GM21367 (cell line): ENCODE data around the gene CYB5R4.

Source experiments
- ATAC-seq: cut with Tn5 transposase; IDR thresholded peaks from one replicate; pipeline ENCODE4 v1.9.1; 2021; ENCODE audit not compliant: unreplicated experiment

CYB5R4 gene

DNA sequence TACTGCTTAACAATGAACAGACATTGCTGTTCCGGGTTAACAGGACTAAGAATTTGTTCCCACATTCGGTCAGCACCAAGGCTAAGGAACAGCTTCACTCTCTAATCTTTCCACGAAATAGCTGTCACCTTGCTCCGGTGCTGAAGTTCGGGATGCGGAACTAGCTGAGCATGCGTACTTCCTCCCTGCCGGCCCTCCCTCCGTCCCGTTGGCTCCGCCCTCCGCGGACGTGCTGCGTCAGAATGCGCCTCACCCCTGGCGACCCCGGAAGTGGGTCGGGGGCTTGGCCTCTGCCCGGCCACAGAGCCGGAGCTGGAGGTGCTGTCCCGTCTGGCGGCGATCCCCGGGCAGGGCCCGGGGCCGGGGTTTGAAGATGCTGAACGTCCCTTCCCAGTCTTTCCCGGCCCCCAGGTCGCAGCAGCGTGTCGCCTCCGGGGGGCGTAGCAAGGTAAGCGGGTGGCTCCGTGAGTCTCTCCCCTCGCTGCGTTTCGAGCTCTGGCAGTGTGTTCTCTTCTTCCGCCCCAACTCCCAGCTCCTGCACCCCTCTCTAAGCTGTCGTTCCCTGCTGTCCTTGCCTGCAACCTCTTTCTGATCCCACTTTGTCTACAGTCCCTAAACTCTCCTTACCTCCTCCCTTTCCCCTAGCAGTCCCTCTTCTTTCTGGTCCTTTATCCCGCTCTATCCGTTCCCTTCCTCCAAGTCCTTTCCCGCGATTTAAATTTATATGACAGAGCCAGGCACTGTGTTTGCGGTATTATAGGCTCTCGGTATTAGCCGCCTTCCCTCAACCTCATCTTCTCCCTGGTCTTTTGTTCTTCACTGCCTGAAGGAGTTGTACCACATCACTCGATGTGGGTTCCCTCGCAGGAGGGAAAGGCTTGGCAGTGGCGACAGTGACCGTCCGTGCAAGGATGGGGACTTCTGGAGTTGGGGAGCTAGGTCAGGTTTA lies at the start of gene CYB5R4:
TSS of gene CYB5R4 (plus strand) at position 280 of the 949 bp plus-strand sequence. CDS start at position 374, 94 bp downstream.
- peak; percentile 99 for ATAC-seq

- no peak for ATAC-seq
These were observed 46.9 kb upstream of the CYB5R4 start for GRCh38 chr6:83812595-83812994.

DNA sequence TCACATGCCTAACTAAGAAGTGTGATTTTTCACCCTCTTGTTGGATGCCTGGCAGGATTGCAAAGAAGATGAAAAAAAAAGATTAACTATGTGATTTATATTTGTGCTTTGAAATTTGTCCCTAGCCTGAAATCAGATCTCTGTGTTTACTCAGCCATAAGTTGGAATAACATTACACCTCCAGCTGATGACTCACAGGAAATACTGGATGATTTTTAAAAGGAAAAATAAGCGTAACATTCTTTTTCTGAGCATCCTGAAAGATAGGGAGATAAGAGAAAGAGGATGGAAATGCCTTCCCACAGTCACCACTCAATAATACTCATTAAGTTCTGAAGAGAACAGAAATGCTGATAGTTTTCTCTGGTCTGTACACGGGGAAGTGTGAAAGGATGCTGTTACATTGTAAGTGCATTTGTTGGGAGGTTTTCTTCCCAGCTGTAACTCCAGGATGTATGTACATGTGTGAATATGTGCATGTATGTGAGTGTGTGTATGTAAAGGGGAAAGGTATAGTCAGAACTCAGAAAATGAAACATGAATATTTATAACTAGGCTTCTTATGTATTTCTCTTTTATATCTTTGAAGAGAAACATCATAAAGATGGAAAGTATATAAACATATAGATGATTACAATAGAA lies 43.7 kb upstream of the CYB5R4 start:
- no peak for ATAC-seq

DNA sequence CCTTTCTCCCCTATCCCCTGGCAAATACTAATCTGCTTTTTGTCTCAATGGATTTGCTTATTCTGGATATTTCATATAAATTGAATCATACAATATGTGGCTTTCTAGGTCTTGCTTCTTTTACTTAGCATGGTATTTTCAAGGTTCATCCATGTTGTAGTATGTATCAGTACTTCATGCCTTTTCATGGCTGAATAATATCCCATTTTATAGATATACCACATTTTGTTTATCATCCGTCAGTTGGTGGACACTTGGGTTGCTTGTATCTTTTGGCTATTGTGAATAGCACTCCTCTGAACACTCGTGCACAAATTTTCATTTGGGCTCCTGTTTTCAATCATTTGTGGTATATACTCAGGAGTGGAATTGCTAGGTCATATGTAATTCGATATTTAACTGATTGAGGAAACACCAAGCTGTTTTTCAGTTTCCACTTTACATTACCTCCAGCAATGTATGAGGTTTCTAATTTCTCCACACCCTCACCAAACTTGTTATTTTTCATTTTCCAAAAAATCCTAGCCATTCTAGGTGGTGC lies 36.8 kb upstream of the CYB5R4 start:
- no peak for ATAC-seq

DNA sequence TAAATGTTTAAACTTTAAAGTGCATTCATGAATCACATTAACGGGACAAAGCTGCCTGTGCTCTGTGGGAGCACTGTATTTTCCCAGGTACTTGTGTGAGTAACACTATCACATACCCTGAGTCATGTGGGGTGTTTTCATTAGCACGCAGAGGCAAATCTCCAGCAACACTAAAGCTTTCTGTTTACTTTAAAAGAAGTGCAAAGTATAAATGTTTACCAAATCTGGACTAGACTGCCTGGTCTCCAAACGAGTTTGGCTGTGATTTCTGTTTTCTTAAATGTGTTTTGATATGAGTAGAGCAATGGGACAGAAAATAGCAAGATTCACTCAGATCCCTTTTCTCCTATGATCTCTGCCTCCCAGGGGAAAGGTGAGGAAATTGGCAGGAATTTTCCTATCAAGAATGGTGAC lies 35.1 kb upstream of the CYB5R4 start:
- no peak for ATAC-seq

DNA sequence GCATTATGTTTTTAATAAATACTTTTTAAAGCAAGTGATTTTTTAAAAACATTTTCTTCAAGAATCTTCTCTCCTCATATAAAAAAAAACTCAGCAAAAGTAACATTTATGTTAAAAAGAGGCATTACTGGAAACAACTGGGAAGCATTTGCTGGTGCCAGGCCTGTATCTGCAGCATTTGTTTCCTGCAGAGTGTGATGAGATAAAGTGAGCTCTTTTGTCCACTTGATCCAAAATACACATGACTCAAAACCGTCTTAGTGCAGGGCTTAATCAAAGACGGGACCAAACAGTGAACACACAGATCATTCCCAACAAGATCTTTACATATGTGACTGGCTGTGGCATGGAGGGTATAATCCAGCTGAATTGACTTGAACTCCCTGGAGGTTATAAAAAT lies 34.7 kb upstream of the CYB5R4 start:
- no peak for ATAC-seq

DNA sequence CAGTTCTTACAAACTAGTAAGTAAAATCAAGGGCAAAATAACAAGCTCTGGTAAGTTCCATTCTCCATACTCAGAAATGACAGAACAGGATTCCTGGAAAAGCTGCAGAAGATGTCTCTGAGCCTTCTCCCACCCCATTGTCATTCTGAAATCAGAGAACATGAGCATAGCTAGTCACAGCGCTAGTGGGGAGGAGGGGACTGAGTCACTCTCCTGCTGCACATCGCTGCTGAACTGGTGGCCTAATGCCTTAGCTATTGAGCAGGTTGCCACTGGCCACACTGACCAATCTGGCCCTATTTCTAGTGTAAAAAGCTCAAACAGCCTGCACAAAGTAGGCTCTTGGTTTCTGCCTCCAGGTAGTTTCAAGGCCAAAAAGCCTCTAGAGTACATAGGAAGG lies 32.4 kb upstream of the CYB5R4 start:
- no peak for ATAC-seq

DNA sequence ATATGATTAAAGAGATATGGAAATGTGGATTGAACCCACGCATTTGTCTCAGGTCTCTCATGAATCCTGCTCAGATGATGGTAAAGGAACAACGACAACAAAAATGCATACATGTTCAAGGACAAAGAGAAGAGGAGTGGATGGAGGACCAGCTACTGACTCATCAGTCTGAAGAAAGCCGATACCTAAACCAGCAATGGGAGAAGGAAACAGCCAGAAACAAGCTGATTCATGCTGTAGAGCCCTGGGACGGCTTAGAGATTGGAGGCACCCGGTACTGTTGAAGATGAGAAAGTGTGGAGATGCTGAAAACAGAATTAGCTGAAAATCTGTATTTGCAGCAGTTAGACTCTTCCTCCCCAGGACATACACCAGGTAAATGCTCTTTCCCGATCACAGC lies 20.8 kb upstream of the CYB5R4 start:
- ATAC-seq, result no peak

- no peak for ATAC-seq
These were observed 15.3 kb upstream of the CYB5R4 start for GRCh38 chr6:83844170-83844569.

DNA sequence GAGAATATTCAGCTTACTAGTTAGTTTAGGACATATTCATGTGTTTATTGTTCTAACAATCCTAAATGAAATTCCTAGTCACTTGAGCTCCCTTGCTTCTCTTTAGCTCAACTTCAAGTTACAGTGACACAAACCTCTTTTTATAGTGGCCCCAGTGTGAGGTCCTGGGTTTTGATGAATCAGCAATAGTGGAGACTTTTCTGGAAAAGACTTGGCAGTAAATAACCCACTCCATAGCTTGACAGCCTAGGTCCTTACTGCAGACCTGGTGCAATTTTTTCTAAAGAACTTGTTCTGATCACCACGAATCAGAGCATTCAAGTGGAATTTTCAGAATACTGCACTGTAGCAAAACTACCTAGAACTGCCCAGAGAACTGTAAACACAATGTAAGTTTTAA lies 13.2 kb upstream of the CYB5R4 start:
- ATAC-seq, result no peak

DNA sequence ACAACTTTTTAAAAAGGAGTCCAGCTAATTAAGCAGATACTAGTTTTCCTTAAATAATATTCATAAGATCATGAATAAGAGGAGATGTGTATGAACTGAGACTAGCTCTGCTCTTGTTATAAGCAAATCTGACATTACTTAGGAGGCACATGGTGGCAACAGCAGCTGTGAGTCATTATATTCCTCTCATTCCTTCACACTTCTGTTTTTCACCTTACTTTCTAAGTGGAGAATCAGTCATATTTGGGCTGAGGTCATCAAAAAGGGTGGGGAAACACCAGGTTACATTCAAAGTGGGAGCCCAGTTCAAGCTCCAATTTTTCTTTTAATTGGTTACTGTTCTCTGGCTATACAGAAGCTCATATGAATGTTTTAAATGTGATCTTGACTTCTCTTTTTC lies 12.3 kb upstream of the CYB5R4 start:
- peak; percentile 91 for ATAC-seq

GRCh38 chr6:83849127-83849526 lies 10.4 kb upstream of the CYB5R4 start:
- no peak for ATAC-seq

GRCh38 chr6:83849610-83850009 lies 9.9 kb upstream of the CYB5R4 start:
- ATAC-seq, result no peak

DNA sequence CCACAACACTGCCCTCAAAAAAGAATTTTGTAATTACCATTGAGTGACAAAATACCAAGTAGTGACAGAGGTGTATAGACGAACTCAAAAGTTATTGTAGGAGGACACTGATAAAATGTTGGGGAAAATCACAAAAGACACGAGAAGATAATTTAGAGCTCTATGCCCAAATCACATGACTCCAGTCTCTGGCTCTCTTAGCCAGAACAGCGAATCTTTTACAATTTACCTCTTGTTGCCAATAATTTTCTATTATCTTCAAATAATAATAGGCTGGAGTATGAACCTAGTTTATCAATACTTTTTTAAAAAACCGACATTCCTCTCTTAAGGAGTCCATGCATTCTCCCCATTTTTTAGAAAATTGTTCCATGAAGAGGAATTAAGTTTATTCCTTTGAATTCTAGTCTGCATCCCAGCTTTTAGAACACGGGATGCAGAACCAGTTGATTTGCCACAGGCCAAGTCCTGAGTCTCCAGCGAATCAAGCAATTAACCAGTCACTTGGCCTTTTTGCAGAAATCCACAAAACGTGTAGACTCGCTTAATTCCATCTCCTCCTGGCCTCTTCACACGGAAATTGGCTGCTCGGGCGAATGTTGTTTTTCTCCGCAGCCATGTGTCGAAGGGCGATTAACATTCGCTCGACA lies 6.8 kb upstream of the CYB5R4 start:
- ATAC-seq, result no peak

GRCh38 chr6:83853178-83854000 lies 6.1 kb upstream of the CYB5R4 start, which contains the start of gene RIPPLY2:
Gene RIPPLY2 (plus strand): TSS chr6:83853360. CDS start chr6:83853417, 57 bp downstream.
- peak; percentile 45 for ATAC-seq

DNA sequence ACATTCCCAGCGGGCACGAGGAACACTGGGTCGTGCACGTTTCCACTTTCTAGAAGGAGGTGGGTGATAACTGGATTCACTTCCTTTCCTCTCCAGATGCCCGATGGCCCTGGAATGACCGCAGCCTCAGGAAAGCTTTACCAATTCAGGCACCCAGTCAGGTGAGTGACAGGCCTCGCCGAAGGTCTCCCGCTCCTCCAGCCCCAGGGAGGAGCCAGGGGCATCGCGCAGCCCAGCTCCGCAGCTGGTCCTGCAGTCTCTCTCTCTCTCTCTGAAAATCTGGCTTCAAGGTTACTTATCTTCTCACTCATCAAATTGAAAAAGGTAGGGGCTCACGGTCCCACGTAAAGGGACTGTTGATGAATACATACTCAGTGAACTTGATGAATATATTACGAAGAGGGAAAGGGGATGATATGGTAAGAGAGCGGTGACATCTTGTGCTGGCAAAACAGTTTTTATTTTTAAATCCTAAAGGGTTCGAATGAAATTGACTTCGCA lies 5.4 kb upstream of the CYB5R4 start:
- ATAC-seq, result peak; percentile 3

DNA sequence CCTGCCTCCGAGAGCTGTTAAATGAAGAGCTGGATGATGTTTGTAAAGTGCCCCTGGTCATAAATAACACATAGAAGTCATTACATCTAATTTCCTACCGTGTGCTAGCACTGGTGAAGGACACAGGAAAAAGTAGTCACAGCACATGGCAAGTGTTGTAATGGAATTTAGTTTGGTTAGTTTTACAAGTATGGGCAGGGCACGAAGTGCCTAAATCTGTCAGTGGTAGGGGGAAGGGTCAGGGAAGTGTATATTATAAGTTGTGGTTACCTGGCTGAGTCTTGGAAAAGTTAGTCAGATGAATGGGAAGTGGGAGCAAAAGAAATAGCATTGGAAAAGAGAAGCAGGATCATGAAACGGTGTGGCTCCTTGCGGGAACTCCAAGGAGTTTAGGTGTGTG lies 4.7 kb upstream of the CYB5R4 start:
- no peak for ATAC-seq

DNA sequence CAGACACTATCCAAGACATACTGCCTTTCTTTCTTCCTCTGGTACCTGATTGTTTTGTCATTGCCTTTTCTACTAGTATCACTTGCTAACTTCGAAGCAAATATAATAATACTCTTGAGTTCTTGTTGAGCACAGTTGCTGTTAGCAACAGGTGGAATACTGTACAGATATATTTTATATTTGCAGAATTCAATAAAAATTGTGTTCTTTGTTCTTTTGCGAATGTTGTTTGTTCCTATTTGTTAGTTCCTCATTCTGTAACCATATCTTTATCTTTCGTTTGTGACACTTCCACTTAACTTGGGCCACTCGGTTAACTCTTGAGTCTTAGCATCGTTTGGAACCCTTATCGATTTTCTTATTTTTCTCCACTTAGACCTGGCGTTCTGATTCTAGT lies 868 bp downstream of the CYB5R4 start:
- ATAC-seq, result no peak

DNA sequence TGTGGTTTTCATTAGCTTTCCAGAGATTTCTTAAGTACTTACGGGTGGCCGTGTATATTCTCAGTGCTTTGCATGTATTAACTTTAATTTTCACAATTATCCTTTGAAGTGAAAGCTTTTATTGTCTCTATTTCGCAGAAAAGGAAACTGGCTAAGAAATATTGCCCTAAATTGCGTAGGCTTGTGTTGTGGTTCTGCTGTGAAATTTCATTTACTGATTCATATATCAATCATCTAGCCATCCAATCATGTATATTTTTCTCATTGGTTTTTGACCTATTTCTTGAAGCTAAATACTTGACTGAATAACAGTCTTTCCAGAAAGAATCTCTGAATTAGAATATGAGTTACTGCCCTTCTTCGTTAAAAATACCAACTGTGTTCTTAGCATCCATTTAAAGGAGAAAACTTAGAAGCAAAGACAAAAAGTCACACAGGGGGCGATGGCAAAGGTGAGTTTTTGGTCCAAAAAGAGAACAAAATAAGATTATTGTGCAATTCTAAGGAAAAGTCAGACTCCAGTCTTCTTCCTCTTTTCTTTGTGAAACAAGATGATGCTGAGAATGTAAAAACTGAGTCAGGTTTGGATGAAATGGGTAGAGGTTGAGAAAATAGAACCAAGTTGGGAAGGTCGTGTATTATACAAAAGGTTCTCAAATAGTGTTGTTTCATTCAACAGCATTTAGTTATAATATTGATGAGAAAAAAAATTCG lies 1.4 kb downstream of the CYB5R4 start:
- no peak for ATAC-seq
